Measurements from ENCODE around the gene INPP5D. TPM values are rescaled to one million over a fixed set of nuclear protein-coding genes. Genes with fewer than 3 reads are reported as not detected.

The INPP5D gene
- total RNA-seq, 1 experiment from 2014 or later: 12.7 TPM

DNA sequence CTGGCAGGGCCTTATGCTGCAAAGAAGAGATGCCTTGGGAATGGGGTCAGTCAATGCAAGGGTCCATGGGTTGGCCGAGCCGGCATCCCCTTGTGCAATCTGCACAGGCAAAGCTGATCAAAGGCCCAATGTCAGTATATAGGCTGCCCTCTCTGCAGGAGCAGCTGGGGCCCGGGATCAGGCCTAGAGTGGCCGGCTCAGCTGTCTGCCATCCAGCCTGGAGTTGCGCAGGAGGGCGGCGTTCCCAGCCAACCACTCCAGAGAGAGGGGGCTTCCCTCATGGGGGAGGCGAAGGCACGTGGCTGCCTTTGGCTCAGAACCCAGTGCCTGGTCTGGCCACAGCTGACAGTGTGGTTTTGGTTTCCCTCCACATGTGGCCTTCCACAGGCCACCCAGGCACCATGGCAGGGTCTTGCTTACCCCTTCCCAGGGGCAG lies 3.9 kb downstream of the INPP5D start:
- TF ChIP-seq, protein P1, sequence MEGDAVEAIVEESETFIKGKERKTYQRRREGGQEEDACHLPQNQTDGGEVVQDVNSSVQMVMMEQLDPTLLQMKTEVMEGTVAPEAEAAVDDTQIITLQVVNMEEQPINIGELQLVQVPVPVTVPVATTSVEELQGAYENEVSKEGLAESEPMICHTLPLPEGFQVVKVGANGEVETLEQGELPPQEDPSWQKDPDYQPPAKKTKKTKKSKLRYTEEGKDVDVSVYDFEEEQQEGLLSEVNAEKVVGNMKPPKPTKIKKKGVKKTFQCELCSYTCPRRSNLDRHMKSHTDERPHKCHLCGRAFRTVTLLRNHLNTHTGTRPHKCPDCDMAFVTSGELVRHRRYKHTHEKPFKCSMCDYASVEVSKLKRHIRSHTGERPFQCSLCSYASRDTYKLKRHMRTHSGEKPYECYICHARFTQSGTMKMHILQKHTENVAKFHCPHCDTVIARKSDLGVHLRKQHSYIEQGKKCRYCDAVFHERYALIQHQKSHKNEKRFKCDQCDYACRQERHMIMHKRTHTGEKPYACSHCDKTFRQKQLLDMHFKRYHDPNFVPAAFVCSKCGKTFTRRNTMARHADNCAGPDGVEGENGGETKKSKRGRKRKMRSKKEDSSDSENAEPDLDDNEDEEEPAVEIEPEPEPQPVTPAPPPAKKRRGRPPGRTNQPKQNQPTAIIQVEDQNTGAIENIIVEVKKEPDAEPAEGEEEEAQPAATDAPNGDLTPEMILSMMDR (conservative IDR thresholded peaks at IDR 0.05): no peak
- no CpG with 5 or more reads among the region's 9 CpGs for WGBS (ENCODE audit: extremely low coverage, insufficient read length, low lambda C conversion rate)

More for the DNA sequence above, 3.9 kb downstream of the INPP5D start:
- no peak overlapping the region for H3K4me2 ChIP-seq (ENCODE audit: insufficient read depth, insufficient read length, low read length)
- no peak overlapping the region for H3K4ac ChIP-seq (ENCODE audit: low read depth, low read length)
- Mint-ChIP-seq H3K4me1 (peaks cover 12 to 25% of the 10 kb centered on the region in 2 experiments), H3K4me3 (no peak overlapping the region), H3K27me3 (ENCODE audit: low read depth) (no peaks in the 10 kb centered on the region), H3K9me3 (no peaks in the 10 kb centered on the region), H3K36me3 (ENCODE audit: insufficient read depth in 1 of 3, low read depth in 3 of 3) (no peaks in the 10 kb centered on the region), H3K27ac (no peak overlapping the region)
- no peak overlapping the region for H3T11ph ChIP-seq (ENCODE audit: low read length)
- H3K27me3 ChIP-seq (ENCODE audit: insufficient read depth, low read length): no peaks in the 10 kb centered on the region
- H2BK20ac ChIP-seq (ENCODE audit: low read depth, low read length, poor library complexity, severe bottlenecking): no peak overlapping the region
- no peak overlapping the region for H4K91ac ChIP-seq (ENCODE audit: insufficient read length, low read depth, low read length)
- no peak overlapping the region for H2AFZ ChIP-seq (ENCODE audit: low read length)
- H4K20me1 ChIP-seq (ENCODE audit: control insufficient read depth, insufficient read depth, insufficient read length): no peaks in the 10 kb centered on the region
- no peak overlapping the region for H2BK15ac ChIP-seq (ENCODE audit: low read depth, low read length)
- H4K8ac ChIP-seq (replicated peaks; ENCODE audit: insufficient read length, low read depth, low read length): no peak overlapping the region
- no peak overlapping the region for H4K5ac ChIP-seq (ENCODE audit: insufficient read length, low read depth, low read length)
- no peaks in the 10 kb centered on the region for H3K4me1 ChIP-seq (ENCODE audit: insufficient read depth, low read length)
- H3K18ac ChIP-seq (ENCODE audit: insufficient read length, low read depth, low read length): no peak overlapping the region
- H2BK120ac ChIP-seq (ENCODE audit: low read depth, low read length, poor library complexity, severe bottlenecking): no peak overlapping the region
- no peak overlapping the region for H3K14ac ChIP-seq (ENCODE audit: insufficient read depth, low read length)
- DNase-seq: no peak
- H3K23me2 ChIP-seq (ENCODE audit: insufficient read length, low read depth, low read length, poor library complexity, severe bottlenecking): no peaks in the 10 kb centered on the region
- no peak overlapping the region for H3K9ac ChIP-seq (ENCODE audit: extremely low read depth, insufficient read length, low read length)
- H3K9me3 ChIP-seq (ENCODE audit: control insufficient read depth, low read depth, low read length): no peaks in the 10 kb centered on the region
- no peak overlapping the region for H3K23ac ChIP-seq (ENCODE audit: insufficient read length, low read depth, low read length)
- H2BK5ac ChIP-seq (ENCODE audit: insufficient read length, low read length): no peak overlapping the region
- no peak overlapping the region for H3K56ac ChIP-seq (ENCODE audit: insufficient read length, low read depth, low read length)
- no peak overlapping the region for H3K27ac ChIP-seq (ENCODE audit: insufficient read length, low read depth, low read length)
- H3K79me1 ChIP-seq (ENCODE audit: insufficient read depth, low read depth, low read length, poor library complexity, severe bottlenecking): no peaks in the 10 kb centered on the region
- no peaks in the 10 kb centered on the region for H3K79me2 ChIP-seq (ENCODE audit: insufficient read depth, low read length)
- H2AK5ac ChIP-seq (ENCODE audit: insufficient read length, low read length): no peak overlapping the region
- no peak overlapping the region for H2BK12ac ChIP-seq (ENCODE audit: insufficient read length, low read depth, low read length)
